Measurements from ENCODE around the gene RABEP1.

DNA sequence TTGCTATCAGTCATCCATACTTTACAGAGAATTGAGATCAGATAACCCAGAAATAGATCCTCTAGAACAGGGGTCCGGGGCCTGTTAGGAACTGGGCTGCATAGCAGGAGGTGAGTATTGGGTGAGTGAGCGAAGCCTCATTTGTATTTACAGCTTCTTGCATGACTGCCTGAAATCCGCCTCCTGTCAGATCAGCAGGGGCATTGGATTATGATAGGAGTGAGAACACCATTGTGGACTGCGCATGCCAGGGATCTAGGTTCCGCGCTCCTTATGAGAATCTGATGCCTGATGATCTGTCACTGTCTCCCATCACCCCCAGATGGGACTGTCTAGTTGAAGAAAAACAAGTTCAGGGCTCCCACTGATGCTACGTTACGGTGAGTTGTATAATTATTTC lies 34.5 kb upstream of the RABEP1 start:
- TF ChIP-seq, protein P1, sequence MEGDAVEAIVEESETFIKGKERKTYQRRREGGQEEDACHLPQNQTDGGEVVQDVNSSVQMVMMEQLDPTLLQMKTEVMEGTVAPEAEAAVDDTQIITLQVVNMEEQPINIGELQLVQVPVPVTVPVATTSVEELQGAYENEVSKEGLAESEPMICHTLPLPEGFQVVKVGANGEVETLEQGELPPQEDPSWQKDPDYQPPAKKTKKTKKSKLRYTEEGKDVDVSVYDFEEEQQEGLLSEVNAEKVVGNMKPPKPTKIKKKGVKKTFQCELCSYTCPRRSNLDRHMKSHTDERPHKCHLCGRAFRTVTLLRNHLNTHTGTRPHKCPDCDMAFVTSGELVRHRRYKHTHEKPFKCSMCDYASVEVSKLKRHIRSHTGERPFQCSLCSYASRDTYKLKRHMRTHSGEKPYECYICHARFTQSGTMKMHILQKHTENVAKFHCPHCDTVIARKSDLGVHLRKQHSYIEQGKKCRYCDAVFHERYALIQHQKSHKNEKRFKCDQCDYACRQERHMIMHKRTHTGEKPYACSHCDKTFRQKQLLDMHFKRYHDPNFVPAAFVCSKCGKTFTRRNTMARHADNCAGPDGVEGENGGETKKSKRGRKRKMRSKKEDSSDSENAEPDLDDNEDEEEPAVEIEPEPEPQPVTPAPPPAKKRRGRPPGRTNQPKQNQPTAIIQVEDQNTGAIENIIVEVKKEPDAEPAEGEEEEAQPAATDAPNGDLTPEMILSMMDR (IDR thresholded peaks at IDR 0.05) = no peak
- TF ChIP-seq POLR2A (IDR thresholded peaks at IDR 0.05) = no peak

Data from testis (tissue), 2 donors.